ENCODE measurements around the gene LRPPRC.

LRPPRC gene

GRCh38 chr2:43984533-43984932 lies 11.3 kb downstream of the LRPPRC start:
- in situ Hi-C loops (cut with HindIII; ENCODE audit: low sequenced_read_pairs) = no loop called here

GRCh38 chr2:43980902-43981301 lies 14.9 kb downstream of the LRPPRC start:
- in situ Hi-C loops (cut with HindIII; ENCODE audit: low sequenced_read_pairs) = no loop called here

- in situ Hi-C loops (cut with HindIII; ENCODE audit: low sequenced_read_pairs) = no loop called here
Observed at GRCh38 chr2:43977677-43978375, 18.0 kb downstream of the LRPPRC start.

- in situ Hi-C loops (cut with HindIII; ENCODE audit: low sequenced_read_pairs) = no loop called here
Observed at GRCh38 chr2:43960921-43961320, 34.9 kb downstream of the LRPPRC start.

GRCh38 chr2:43958397-43959275 lies 37.2 kb downstream of the LRPPRC start:
- in situ Hi-C loops (cut with HindIII; ENCODE audit: low sequenced_read_pairs) = no loop called here

GRCh38 chr2:43950383-43951008 lies 45.3 kb downstream of the LRPPRC start:
- in situ Hi-C loops (cut with HindIII; ENCODE audit: low sequenced_read_pairs) = no loop called here

GRCh38 chr2:43948370-43948769 lies 47.4 kb downstream of the LRPPRC start:
- in situ Hi-C loops (cut with HindIII; ENCODE audit: low sequenced_read_pairs) = no loop called here

- in situ Hi-C loops (cut with HindIII; ENCODE audit: low sequenced_read_pairs) = no loop called here
Observed at GRCh38 chr2:43946685-43947084, 49.1 kb downstream of the LRPPRC start.

- in situ Hi-C loops (cut with HindIII; ENCODE audit: low sequenced_read_pairs) = no loop called here
Observed at GRCh38 chr2:43945439-43945838, 50.4 kb downstream of the LRPPRC start.

- in situ Hi-C loops (cut with HindIII; ENCODE audit: low sequenced_read_pairs) = no loop called here
Observed at GRCh38 chr2:43944915-43945314, 50.9 kb downstream of the LRPPRC start.

GRCh38 chr2:43943809-43944452 lies 51.9 kb downstream of the LRPPRC start:
- in situ Hi-C loops (cut with HindIII; ENCODE audit: low sequenced_read_pairs) = no loop called here

- in situ Hi-C loops (cut with HindIII; ENCODE audit: low sequenced_read_pairs) = no loop called here
Observed at GRCh38 chr2:43943323-43943722, 52.5 kb downstream of the LRPPRC start.

GRCh38 chr2:43942881-43943280 lies 52.9 kb downstream of the LRPPRC start:
- in situ Hi-C loops (cut with HindIII; ENCODE audit: low sequenced_read_pairs) = no loop called here

- in situ Hi-C loops (cut with HindIII; ENCODE audit: low sequenced_read_pairs) = no loop called here
Observed at GRCh38 chr2:43941966-43942365, 53.8 kb downstream of the LRPPRC start.

GRCh38 chr2:43941359-43941758 lies 54.4 kb downstream of the LRPPRC start:
- in situ Hi-C loops (cut with HindIII; ENCODE audit: low sequenced_read_pairs) = no loop called here

GRCh38 chr2:43939695-43940256 lies 56.0 kb downstream of the LRPPRC start:
- in situ Hi-C loops (cut with HindIII; ENCODE audit: low sequenced_read_pairs) = no loop called here

GRCh38 chr2:43937269-43937820 lies 58.4 kb downstream of the LRPPRC start:
- in situ Hi-C loops (cut with HindIII; ENCODE audit: low sequenced_read_pairs) = no loop called here

- in situ Hi-C loops (cut with HindIII; ENCODE audit: low sequenced_read_pairs) = no loop called here
Observed at GRCh38 chr2:43934567-43934966, 61.2 kb downstream of the LRPPRC start.

- in situ Hi-C loops (cut with HindIII; ENCODE audit: low sequenced_read_pairs) = no loop called here
Observed at GRCh38 chr2:43931293-43931692, 64.5 kb downstream of the LRPPRC start.

- in situ Hi-C loops (cut with HindIII; ENCODE audit: low sequenced_read_pairs) = no loop called here
Observed at GRCh38 chr2:43927442-43927841, 68.3 kb downstream of the LRPPRC start.

- in situ Hi-C loops (cut with HindIII; ENCODE audit: low sequenced_read_pairs) = no loop called here
Observed at GRCh38 chr2:43925431-43925830, 70.4 kb downstream of the LRPPRC start.
